ENCODE measurements around the gene CCDC88C.

Gene CCDC88C

DNA sequence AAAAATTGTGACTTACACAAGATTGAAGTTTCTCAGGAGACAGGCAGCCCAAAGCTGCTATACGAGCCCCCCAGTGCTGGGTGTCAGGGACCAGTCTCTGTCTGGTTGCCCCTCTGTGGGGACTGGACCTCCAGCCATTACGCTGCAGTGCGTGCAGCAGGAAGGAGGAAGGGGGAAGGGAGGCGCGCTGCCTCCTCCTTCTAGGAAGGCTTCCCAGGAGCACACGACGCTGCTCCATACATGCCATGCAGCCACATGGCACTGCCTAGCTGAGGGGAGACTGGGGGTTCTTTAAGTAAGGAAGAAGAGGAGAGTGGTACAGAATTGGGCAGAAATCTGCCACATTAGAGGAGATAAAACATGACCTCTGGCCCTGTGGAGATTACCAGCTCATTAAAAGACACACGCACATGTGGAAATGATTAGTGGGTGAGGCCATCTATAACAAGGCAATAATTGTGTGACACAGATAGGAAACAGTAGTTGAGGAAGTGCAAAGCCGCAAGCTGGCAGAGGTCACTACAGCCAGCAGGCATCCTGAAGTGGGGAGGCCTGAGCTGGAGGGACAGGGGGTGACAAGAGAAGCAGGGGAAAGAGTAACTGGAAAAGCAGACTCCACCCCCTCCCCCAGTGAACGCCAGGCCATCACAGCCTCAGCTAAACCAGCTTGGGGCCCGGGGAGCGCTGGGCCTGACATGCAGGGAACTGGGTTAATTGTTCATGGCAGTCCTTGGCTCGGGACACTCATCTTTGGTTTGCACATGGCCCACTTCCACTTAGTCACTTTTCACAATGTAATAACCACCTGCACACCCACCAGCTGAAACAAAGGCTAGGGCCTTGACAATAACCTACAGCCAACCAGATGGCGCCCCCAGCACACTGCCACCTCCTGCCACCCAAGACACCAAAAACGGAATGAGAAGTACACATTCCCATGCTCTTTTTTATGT is 39.6 kb downstream of the CCDC88C start:
- peak; percentile 9 for DNase-seq

DNA sequence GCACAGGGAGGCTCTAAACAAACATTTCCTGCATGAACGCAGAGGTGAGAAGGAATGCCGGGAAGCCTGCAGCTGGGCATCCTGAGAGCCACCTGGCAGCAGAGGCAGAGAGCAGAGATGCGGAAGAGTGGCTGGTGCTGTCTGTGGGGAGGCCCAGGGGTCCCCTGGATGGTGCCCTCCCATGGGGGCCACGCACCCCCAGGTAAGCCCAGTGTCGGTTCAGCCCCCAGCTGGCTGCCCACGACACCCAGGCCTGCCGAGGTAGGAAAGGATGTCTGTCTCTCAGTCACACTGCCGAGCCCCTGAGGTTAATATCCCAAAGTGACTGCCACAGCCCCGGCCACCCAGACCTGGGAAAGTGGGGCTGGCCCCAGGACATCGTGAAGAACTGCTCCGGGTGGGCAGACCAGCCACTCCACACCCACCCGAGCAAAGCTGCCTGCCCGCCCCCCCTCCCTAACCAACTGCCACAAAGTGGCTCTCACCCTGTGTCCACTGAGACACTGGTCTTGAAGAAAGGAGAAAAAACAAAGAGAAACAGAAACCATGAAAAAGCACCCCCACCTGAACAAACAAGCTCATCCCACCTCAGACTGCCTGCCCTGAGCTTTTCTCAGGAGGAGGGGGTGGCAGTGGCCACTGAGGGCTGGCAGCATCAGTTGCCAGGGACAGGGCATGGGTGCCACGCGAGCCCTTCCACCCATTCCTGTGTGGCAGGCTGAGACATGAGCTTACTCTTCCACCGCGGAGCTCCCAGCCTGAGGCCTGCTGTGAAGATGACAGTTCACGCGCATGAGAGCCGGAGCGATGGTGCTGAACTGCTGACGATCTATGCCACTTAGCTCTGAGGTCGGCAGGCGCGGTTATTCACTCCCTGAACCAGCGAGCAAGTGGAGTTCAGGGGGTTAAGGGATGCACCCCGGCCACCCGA is 40.8 kb downstream of the CCDC88C start:
- DNase-seq, result no peak

DNA sequence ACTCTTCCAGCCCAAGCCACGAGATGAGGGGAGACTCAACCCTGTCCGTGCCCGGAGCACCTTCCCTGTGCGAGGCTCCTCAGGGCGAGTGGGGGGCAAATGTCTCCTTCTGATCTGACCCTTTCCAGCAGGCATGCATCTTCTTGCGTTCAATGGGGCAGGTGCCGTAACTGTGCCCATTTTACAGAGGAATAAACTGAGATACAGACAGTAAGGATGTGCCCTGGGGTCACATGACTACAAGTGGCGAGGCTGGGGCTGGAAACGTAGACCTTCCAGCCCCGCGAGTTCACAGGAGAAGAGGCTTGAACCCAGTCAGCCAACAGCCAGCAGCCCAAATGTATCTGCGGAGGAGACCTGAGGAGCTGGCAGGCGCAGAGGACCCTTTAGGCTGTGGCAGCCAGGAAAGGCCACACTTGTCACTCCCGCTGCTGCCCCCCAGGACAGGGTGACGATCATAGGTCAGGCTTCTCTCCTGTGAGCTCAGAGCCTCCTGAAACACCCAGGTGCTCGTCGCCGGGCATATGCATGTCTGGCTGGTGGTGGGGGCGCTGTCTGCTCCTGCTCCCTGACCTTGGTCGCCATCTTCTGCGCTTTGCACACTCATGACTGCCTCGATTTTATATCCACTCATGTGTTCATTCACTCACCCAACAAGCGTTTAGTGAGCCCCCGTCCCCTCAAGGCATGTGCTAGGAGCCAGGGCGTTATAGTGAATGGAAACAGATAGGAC is 41.7 kb downstream of the CCDC88C start:
- no peak for DNase-seq

DNA sequence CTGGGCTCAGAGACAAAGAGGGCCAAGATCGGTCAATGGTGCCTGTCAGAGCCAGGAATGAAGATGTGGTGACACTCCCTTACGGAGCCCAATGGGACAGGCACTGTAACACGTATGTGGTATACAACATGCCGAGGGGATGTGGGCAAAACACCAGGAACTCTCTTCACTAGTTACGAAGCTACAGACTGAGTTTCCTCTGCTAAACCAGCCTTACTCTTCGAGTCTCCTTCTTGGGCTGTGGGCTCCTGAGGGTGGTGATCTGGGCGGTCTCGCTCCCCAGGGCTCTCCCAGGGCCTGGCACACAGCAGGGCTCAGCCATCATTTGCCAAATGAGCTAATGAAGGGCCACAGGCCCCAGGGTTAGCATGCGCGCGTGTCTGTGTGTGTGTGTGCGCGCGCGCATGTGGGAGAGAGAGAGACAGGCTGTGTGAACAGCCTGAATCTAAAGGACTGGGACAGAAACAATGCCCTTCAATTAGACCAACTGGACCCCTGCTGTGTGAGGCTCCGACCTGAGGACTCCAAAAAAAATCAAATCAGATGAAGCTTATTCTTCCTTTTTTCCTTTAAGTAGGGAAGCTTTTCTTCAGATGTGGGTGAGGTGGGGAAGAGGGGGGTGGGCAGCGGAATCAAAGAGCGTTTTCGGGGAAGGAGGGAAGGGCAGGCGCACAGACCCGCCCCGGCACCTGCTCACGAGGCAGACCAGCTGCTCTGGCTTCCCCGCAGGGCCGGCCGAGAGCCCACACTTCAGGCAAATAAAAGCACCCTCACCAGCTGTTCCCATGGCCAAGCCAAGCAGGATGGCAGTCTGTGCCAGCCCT is 42.5 kb downstream of the CCDC88C start:
- peak; percentile 83 for DNase-seq

DNA sequence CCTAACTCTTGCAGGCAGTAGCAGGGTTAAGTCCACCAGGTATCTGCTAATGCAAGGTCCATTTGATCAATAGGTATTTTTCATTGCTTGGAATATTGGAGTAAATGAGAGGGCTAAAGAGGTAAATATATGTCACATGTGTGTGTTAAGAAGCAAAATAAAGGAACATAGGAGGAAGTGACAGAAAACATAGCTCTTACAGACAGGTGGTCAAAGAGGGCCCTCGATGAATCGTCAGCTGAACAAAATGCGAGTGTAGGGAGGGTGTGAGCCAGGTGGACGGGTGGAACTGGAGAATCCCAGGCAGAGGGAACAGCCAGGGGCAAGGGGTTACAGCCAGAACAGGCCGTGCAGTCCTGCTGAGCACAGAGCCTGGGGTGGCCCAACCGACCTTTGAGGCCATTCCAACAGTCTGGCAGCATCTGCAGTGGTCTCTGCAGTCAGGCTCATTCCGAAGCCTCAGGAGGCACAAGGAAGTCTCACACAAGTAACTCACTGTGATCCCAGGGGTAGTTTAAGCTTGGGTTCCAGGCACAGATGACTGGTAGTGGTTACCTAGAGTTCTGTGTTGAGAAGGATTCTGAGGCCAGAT is 43.2 kb downstream of the CCDC88C start:
- DNase-seq, result no peak

DNA sequence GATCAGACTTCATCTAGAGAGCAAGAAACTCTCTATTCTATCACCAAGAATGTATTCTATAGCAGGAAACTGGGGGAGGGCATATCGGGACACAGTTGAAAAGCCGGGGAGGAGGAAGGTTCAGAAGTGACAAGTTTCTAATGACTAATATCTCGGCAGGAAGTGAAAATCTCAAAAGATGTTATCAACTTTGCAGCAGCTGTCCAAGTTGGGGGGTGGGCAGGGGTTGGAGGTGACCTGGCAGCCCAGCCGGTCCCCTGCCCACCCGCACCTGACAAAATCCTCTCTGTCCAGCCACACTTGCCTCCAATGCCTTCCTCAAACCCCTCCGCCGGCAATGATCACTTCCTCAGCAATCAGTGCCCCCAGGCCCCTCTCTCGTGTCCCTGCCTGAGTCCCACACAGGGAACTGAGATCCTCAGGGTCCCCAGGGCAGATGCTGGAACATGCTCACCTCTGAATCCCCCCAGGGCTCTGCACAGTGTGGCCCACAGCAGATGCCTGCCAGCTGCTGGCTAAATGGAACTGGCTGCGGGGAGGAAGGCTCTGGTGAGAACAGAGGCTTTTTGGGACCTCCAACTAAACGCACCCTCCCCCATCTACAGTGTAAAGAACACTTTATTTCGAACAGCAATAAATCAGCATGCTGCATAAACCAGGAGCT is 43.9 kb downstream of the CCDC88C start:
- DNase-seq, result no peak

DNA sequence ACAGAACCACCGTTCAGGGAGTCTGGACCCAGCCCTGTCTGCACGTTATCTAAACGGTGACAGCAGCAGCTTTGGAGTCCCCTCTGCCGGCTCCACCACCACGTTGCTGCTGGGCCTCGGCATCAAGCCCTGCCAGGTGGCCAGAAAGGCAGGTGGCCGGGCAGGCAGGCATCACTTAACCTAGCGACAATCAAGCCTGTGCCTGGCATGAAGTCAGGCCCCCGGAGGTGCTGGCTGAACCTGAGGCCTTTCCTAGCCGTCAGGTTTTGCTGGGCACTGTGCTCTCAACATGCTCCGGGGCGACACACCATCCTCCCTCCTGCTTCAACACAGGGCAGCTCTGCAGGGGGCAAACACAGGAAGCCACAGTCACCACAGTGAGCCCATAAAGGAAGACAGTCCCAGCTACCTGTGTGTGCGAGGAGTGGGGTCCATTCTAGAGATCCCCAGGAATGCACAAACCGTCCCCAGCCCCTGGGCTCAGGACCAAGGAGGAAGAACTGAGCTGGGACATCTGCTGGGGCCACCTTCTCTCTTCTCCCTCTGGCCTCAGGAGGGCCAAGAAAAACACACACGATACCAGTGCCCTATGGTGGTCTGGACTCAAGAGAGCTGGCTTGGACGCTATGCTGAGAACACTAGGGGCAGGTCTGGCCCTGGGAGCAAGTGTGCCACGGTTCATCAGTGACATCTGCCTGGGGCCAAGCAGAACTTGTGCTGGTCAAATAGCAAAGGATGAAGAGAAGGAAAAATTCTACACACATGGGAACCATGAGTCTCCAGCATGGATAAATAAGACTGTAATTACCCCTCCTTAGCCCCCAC is 44.7 kb downstream of the CCDC88C start:
- DNase-seq, result peak; percentile 61

DNA sequence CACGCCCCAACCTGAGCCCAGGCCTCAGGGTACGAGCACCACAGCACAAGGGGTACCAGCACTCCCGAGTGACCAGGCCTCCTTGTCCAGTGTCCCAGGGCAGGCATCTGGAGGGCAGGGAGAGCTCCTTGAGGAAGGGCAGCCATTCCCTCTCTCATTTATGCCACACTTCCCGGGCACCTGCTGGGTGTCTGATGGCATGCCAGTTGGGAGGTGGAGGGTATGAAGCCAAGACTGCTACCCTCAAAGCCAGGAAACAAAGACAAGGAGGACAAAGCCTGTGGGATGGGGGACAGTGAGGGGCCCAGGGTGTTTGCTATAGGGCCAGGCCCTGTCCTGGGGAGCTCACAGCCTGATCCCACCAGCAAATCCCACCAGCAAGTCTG is 45.6 kb downstream of the CCDC88C start:
- no peak for DNase-seq

DNA sequence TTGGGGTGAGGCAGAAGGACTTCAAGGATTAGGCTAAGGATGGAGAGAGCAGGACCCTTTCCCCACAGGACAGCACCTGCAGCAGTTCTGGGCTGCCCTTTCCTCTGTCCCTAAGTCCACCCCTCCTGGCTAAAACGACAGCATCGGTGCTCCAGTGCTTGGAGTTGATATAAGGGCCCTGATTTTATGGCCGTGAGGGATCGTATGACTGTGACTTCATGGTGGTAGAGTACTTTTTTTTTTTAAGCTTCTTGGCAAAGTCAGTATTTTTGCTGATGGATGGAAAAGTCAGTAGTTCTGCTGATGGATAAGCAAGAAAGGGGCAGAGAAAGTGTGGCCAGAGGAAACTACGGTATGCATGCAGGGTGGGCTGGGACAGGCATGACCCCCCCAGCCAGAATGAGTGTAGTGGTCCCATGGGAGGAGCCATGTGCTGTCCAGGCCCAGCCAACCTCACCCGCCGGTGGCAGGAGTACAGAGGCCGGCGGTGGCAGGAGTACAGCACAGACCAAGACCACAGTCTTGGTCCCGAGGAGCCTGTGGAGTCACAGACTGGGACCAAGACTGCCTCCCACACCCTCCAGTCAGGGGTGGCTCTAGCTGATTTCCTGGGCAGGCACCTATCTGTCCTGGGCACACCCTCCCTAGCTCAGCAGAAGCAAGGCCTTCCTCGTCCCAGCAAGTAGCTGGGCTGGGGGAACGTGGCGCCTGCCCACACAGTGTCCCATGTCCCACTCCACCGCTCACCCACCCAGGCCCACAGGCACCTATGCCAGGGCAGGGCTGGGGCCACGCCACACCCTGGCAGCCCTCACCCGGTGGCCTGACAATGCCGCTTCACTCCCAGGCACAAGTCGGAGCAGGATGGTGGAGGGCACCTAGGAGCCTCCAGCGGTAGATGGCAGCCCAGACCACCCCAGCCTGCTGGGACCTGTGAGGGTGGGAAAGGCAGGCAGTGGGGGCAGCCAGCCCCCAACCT is 46.3 kb downstream of the CCDC88C start:
- no peak for DNase-seq

DNA sequence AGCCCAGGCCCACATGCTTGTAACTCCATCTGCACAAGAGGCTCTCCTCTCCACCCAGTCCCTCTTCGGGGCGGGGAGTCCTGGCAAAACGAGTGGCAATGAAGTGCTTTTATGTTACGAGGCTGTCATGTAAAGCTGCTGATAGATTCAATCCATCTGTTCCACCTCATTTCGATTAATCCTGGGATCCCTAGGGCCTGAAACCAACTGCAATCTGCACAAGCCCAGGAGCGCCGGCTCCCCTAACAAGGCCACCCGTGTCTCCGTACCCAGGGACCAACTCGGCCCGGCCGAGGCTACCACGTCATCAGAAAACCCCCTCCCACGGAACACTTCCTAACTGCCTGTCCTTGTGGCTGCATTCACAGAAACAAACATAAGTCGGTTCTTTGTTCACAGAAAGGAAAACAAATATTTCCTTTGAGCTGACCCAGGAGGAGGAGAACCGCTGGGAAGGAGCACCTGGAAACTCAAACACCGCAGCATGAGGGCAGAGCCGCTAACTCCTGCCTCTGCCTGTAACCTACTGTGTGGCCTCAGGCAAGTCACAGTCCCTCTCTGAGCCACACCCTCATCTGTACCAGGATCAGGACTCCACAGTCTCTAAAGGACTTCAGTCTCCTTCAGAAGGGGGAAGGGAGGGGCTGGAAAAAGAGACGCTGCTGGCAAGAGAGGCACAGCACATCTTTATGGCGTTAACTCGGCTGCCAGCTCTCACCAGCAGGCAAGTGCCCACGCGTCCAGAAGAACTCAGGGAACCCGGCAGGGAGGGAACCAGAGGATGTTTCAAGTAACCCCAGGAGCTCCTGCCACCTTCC is 47.8 kb downstream of the CCDC88C start:
- DNase-seq, result no peak

DNA sequence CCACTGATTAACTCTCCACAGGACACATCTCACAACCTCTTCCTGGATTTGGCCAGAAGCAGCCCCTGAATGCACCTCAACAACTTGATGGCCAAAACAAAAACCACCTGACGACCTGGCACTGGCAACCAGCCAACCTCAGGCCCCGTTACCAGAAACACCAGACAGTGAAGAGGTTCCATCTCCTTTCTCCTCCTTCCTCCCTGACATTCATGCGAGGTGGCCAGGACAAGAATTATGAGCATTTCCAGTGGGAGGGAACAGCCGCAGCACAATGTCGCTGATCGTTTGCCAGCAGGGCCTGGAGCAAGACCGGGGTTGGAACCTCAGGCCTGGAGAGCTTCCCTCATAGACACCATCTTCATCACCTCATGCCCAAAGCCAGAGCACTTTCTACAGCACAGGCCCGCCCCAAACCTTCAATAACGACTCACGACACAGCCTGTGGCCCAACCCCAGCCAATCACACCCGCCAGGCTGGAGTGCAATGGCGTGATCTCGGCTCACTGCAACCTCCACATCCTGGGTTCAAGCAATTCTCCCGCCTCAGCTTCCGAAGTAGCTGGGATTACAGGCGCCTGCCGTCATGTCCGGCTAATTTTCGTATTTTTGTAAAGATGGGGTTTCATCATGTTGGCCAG is 48.7 kb downstream of the CCDC88C start:
- no peak for DNase-seq

DNA sequence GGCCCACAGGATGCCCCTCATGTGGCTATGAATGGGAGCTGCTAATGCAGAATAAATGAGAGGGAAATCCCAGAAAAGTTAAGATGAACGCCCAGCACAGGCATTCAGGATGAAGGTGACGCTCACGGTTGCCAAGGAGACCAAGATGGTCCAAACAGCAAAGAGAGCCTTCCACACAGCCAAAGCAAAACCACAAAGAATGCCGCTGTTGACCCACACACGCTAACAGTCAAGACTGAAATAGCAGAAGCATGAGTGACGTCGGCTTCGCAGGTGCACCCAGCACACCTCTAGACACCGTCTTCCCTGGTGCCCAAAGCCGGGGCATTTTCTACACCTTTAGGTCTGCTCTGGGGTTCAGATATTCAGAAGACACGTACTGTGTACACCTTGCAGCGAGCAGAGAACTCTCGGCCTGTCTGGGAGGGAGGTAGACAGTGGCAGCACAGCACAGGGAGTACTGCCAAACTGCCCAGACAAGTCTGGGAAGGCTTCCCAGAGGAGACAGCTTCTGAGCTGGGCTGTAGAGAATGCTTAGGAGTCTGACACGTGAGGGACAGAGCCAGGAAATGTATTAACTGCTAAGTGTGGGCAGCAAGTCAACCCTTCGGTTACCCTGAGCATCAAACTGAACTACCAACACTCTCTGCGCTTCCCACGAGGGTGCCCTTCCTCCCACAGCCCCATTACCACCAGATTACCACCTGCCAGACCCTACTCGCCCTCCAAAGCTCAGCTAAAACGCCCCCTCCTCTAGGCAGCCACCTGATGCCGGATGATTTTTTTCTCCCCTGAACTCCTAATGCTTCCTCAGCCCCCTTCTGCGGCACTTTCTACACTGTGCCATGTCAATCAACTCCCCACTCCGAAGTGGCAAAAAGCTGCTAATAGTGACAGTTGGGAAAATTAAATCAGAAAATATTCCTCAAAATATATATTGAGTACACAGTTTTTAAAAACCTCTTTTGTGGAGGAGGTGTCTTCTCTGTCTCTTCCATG is 50.1 kb downstream of the CCDC88C start:
- no peak for DNase-seq

DNA sequence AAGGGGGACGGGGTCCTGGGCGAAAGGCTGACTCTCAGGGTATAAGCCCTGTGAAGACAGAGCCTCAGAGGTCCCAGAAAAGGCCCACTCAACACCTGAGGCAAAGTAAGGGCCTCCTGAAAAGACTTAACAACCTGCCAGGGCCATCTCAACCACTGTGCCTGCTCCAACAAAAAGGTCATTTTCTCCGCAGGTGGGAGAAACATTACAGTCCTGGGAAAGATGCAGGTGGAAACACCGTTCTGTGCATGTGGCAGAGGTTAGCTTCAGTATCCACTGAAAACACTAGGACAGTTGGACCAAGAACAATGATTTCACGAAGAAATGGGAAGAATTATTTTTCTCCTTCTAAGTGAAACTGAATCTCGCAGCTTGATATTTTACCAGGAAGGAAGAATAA is 50.9 kb downstream of the CCDC88C start:
- peak; percentile 57 for DNase-seq

DNA sequence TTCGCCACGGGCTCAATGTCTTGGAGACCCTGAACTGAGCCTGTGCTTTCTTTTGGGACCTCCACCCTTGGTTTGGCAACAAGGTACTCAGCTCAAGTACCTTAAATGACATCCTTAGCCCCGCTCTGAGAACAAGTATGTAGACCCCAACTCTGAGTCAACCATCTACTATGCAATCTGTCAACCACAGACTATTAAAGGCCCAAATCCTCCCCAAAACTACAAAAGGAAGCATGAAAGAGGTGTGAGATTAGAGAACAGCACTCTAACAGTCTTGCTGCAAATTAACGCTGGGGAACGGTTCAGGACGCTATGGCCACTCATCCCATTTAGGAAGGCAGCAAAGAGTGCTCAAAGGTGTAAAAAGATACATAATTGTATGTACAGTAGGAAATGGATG is 52.1 kb downstream of the CCDC88C start:
- no peak for DNase-seq

DNA sequence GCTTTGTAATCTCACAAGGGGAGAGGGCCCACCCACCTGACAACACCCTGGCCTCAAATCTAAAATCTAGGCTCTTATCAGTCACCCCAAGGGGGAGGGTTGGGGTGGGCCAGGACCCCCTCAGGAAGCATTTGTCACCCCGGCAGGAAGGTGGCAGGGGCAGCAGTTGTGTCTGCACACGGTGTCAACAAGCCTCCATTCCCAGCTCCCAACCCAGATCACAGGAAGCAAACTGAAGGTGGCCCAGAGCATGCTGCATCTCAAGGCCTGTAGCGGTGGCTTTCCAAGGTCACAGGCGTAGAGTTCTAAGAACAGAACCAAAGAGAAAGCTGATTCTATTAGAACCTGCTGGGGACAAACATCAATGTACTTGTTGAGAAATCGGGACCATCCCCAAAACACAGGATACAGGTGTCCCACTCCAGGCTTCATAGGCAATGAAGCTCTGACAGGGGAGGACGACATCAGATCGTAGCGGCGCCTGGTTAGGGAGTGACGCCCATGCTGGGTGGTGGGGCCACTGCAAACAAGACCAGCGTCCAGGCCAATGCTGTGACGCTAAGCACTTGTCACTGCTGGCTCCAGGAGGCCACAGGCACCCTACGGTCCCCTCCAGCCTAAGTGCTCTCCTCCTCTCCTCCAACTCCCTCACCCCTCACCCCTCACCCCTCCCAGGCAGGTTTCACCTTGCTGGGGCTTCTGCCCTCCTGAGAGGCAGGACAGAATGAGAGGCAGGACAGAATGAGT is 52.9 kb downstream of the CCDC88C start:
- DNase-seq, result no peak
